HG03066 (cell line): ENCODE data around the gene FRMD4A.

Experiments
- ATAC-seq: cut with Tn5 transposase; IDR thresholded peaks from one replicate; pipeline ENCODE4 v1.9.1; 2021; ENCODE audit warnings: low read depth; ENCODE audit not compliant: unreplicated experiment

Gene FRMD4A

GRCh38 chr10:14296065-14296709 lies 34.5 kb downstream of the FRMD4A start:
- no peak for ATAC-seq

- ATAC-seq: no peak
Measured at GRCh38 chr10:14294347-14295059, 36.2 kb downstream of the FRMD4A start.

GRCh38 chr10:14293526-14293925 lies 37.2 kb downstream of the FRMD4A start:
- no peak for ATAC-seq

GRCh38 chr10:14291296-14291695 lies 39.4 kb downstream of the FRMD4A start:
- no peak for ATAC-seq

GRCh38 chr10:14285941-14286560 lies 44.7 kb downstream of the FRMD4A start:
- no peak for ATAC-seq

GRCh38 chr10:14282276-14282675 lies 48.4 kb downstream of the FRMD4A start:
- ATAC-seq: no peak

- no peak for ATAC-seq
Measured at GRCh38 chr10:14278533-14278932, 52.2 kb downstream of the FRMD4A start.

GRCh38 chr10:14276210-14276609 lies 54.5 kb downstream of the FRMD4A start:
- ATAC-seq: no peak

GRCh38 chr10:14271621-14272020 lies 59.1 kb downstream of the FRMD4A start:
- ATAC-seq: no peak

GRCh38 chr10:14270370-14270769 lies 60.4 kb downstream of the FRMD4A start:
- ATAC-seq: no peak

GRCh38 chr10:14265709-14266108 lies 65.0 kb downstream of the FRMD4A start:
- no peak for ATAC-seq

- ATAC-seq: no peak
Measured at GRCh38 chr10:14262836-14263425, 67.8 kb downstream of the FRMD4A start.

GRCh38 chr10:14261336-14261735 lies 69.4 kb downstream of the FRMD4A start:
- no peak for ATAC-seq

GRCh38 chr10:14259696-14260566 lies 70.8 kb downstream of the FRMD4A start:
- no peak for ATAC-seq

- no peak for ATAC-seq
Measured at GRCh38 chr10:14254368-14254767, 76.4 kb downstream of the FRMD4A start.

- no peak for ATAC-seq
Measured at GRCh38 chr10:14253711-14254110, 77.0 kb downstream of the FRMD4A start.

- no peak for ATAC-seq
Measured at GRCh38 chr10:14253079-14253478, 77.6 kb downstream of the FRMD4A start.

- no peak for ATAC-seq
Measured at GRCh38 chr10:14250496-14251076, 80.1 kb downstream of the FRMD4A start.

- no peak for ATAC-seq
Measured at GRCh38 chr10:14247377-14248116, 83.2 kb downstream of the FRMD4A start.
